Measurements from ENCODE around the gene FTSJ3. TPM values are rescaled to one million over a fixed set of nuclear protein-coding genes. Genes with fewer than 3 reads are reported as not detected.
"Not testable (repeated sequence)": the region's sequence is repeated elsewhere in the genome, so short reads cannot be mapped to it uniquely, and the experiment has no call there.

The FTSJ3 gene
- total and polyA plus RNA-seq, 2 donors from 2014 or later = 23.7 to 38.7 TPM

- H3K4me1 ChIP-seq (ENCODE audit: control insufficient read depth in 2 of 3, insufficient read depth in 2 of 3, low read depth in 1 of 3, low read length in 3 of 3); H3K36me3 ChIP-seq (ENCODE audit: control insufficient read depth in 2 of 3, insufficient read depth in 3 of 3, low read length in 3 of 3); H3K9me3 ChIP-seq (ENCODE audit: control insufficient read depth in 2 of 3, insufficient read depth in 1 of 3, low read length in 3 of 3); H3K27me3 ChIP-seq (ENCODE audit: control insufficient read depth, insufficient read depth, low read length); H3K27ac ChIP-seq (ENCODE audit: low read depth in 2 of 2, low read length in 2 of 2); H3K9ac ChIP-seq (ENCODE audit: low read length in 3 of 3); H3K4me3 ChIP-seq (ENCODE audit: low read length in 3 of 3); FAIRE-seq; intact Hi-C loops (cut with DNase I); DNase-seq: not testable (repeated sequence)
These were observed 42.8 kb upstream of the FTSJ3 start for GRCh38 chr17:63870292-63870665.

GRCh38 chr17:63869491-63870291, 42.2 kb upstream of the FTSJ3 start:
- H3K4me1 ChIP-seq (ENCODE audit: control insufficient read depth in 2 of 3, insufficient read depth in 2 of 3, low read depth in 1 of 3, low read length in 3 of 3); intact Hi-C loops (cut with DNase I); H3K9me3 ChIP-seq (ENCODE audit: control insufficient read depth in 2 of 3, insufficient read depth in 1 of 3, low read length in 3 of 3); H3K27me3 ChIP-seq (ENCODE audit: control insufficient read depth, insufficient read depth, low read length); H3K4me3 ChIP-seq (ENCODE audit: low read length in 3 of 3); H3K9ac ChIP-seq (ENCODE audit: low read length in 3 of 3); H3K36me3 ChIP-seq (ENCODE audit: control insufficient read depth in 2 of 3, insufficient read depth in 3 of 3, low read length in 3 of 3); H3K27ac ChIP-seq (ENCODE audit: low read depth in 2 of 2, low read length in 2 of 2); DNase-seq; FAIRE-seq: not testable (repeated sequence)

GRCh38 chr17:63866625-63867024, 39.2 kb upstream of the FTSJ3 start:
- DNase-seq; H3K27ac ChIP-seq (ENCODE audit: low read depth in 2 of 2, low read length in 2 of 2); FAIRE-seq; intact Hi-C loops (cut with DNase I); H3K27me3 ChIP-seq (ENCODE audit: control insufficient read depth, insufficient read depth, low read length); H3K9me3 ChIP-seq (ENCODE audit: control insufficient read depth in 2 of 3, insufficient read depth in 1 of 3, low read length in 3 of 3); H3K4me1 ChIP-seq (ENCODE audit: control insufficient read depth in 2 of 3, insufficient read depth in 2 of 3, low read depth in 1 of 3, low read length in 3 of 3); H3K9ac ChIP-seq (ENCODE audit: low read length in 3 of 3); H3K4me3 ChIP-seq (ENCODE audit: low read length in 3 of 3); H3K36me3 ChIP-seq (ENCODE audit: control insufficient read depth in 2 of 3, insufficient read depth in 3 of 3, low read length in 3 of 3): not testable (repeated sequence)

GRCh38 chr17:63859257-63859656, 31.8 kb upstream of the FTSJ3 start:
- Histone ChIP-seq H3K4me1 (ENCODE audit: control insufficient read depth in 2 of 3, insufficient read depth in 2 of 3, low read depth in 1 of 3, low read length in 3 of 3) (no peaks in the 10 kb centered on the region), H3K27ac (ENCODE audit: low read depth in 2 of 2, low read length in 2 of 2) (no peak overlapping the region), H3K4me3 (ENCODE audit: low read length in 3 of 3) (no peak overlapping the region), H3K9me3 (ENCODE audit: control insufficient read depth in 2 of 3, insufficient read depth in 1 of 3, low read length in 3 of 3) (no peaks in the 10 kb centered on the region), H3K36me3 (ENCODE audit: control insufficient read depth in 2 of 3, insufficient read depth in 3 of 3, low read length in 3 of 3) (no peaks in the 10 kb centered on the region), H3K27me3 (ENCODE audit: control insufficient read depth, insufficient read depth, low read length) (no peaks in the 10 kb centered on the region), H3K9ac (ENCODE audit: low read length in 3 of 3) (no peak overlapping the region)
- TF ChIP-seq CTCF (IDR thresholded peaks at IDR 0.05; ENCODE audit: borderline replicate concordance, extremely low read depth, insufficient read depth) = no peak
- no peak for FAIRE-seq
- DNase-seq = peak in 1 of 5 donors; percentile 18
- intact Hi-C loops (cut with DNase I) = no loop called here

- FAIRE-seq; H3K4me1 ChIP-seq (ENCODE audit: control insufficient read depth in 2 of 3, insufficient read depth in 2 of 3, low read depth in 1 of 3, low read length in 3 of 3); H3K9ac ChIP-seq (ENCODE audit: low read length in 3 of 3); H3K9me3 ChIP-seq (ENCODE audit: control insufficient read depth in 2 of 3, insufficient read depth in 1 of 3, low read length in 3 of 3); H3K4me3 ChIP-seq (ENCODE audit: low read length in 3 of 3); intact Hi-C loops (cut with DNase I); H3K36me3 ChIP-seq (ENCODE audit: control insufficient read depth in 2 of 3, insufficient read depth in 3 of 3, low read length in 3 of 3); H3K27ac ChIP-seq (ENCODE audit: low read depth in 2 of 2, low read length in 2 of 2); H3K27me3 ChIP-seq (ENCODE audit: control insufficient read depth, insufficient read depth, low read length): not testable (repeated sequence)
- DNase-seq = peak in 1 of 5 donors; percentile 34
These were observed 29.0 kb upstream of the FTSJ3 start for GRCh38 chr17:63856425-63856824.
